LNCAP (cell line): Measurements from ENCODE around the gene CNTFR.

Source experiments
- CTCF ChIP-seq: fragments of 450-650 bp; IDR thresholded peaks from 2 replicates; pipeline ENCODE4 v1.5.1; 2017; ENCODE audit warnings: mild to moderate bottlenecking

Gene CNTFR

GRCh38 chr9:34505370-34506120 lies 84.0 kb downstream of the CNTFR start:
- TF ChIP-seq CTCF: no peak

GRCh38 chr9:34503406-34503805 lies 86.1 kb downstream of the CNTFR start:
- no peak for TF ChIP-seq CTCF

- no peak for TF ChIP-seq CTCF
Measured at GRCh38 chr9:34502891-34503290, 86.6 kb downstream of the CNTFR start.

- TF ChIP-seq CTCF: no peak
Measured at GRCh38 chr9:34502471-34502870, 87.1 kb downstream of the CNTFR start.

- no peak for TF ChIP-seq CTCF
Measured at GRCh38 chr9:34501889-34502425, 87.6 kb downstream of the CNTFR start.
